ENCODE data around the gene GINS3.

DNA sequence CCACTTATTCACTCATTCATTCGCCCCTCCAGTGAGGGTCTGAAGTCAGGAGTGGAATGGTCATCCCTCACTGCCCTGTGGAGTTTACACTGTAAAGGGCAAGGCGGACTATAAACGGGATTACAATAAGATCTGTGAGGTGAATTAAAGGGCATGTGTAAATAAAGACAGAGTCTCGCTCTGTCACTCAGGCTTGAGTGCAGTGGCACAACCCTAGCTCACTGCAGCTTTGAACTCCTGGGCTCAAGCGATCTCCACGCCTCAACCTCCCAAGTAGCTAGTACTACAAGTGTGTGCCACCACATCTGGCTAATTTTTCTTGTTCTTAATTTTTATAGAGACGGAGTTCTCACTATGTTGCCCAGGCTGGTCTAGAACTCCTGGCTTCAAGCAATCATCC, 25.8 kb downstream of the GINS3 start:
- TF ChIP-seq, protein P1, sequence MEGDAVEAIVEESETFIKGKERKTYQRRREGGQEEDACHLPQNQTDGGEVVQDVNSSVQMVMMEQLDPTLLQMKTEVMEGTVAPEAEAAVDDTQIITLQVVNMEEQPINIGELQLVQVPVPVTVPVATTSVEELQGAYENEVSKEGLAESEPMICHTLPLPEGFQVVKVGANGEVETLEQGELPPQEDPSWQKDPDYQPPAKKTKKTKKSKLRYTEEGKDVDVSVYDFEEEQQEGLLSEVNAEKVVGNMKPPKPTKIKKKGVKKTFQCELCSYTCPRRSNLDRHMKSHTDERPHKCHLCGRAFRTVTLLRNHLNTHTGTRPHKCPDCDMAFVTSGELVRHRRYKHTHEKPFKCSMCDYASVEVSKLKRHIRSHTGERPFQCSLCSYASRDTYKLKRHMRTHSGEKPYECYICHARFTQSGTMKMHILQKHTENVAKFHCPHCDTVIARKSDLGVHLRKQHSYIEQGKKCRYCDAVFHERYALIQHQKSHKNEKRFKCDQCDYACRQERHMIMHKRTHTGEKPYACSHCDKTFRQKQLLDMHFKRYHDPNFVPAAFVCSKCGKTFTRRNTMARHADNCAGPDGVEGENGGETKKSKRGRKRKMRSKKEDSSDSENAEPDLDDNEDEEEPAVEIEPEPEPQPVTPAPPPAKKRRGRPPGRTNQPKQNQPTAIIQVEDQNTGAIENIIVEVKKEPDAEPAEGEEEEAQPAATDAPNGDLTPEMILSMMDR (IDR thresholded peaks at IDR 0.05; ENCODE audit: poor library complexity), result no peak
- TF ChIP-seq EZH2 (IDR thresholded peaks at IDR 0.05; ENCODE audit: borderline replicate concordance), result no peak
